Measurements from ENCODE around the gene PRND.
"Not testable (repeated sequence)": the region's sequence is repeated elsewhere in the genome, so short reads cannot be mapped to it uniquely, and the experiment has no call there.

Gene PRND

GRCh38 chr20:4709261-4710105 lies 12.2 kb upstream of the PRND start:
- DNase-seq = no peak

- DNase-seq = no peak
Observed at GRCh38 chr20:4710106-4710475, 11.6 kb upstream of the PRND start.

- DNase-seq = no peak
Observed at GRCh38 chr20:4711511-4711910, 10.2 kb upstream of the PRND start.

- DNase-seq = no peak
Observed at GRCh38 chr20:4713401-4713800, 8.3 kb upstream of the PRND start.

- no peak for DNase-seq
Observed at GRCh38 chr20:4714818-4715217, 6.9 kb upstream of the PRND start.

- DNase-seq = no peak
Observed at GRCh38 chr20:4717816-4718570, 3.7 kb upstream of the PRND start.

GRCh38 chr20:4719190-4719589 lies 2.5 kb upstream of the PRND start:
- DNase-seq = no peak

GRCh38 chr20:4720041-4720976 lies 1.4 kb upstream of the PRND start:
- DNase-seq = peak; percentile 44

- no peak for DNase-seq
Observed at GRCh38 chr20:4720977-4721349, 746 bp upstream of the PRND start.

- no peak for DNase-seq
Observed at GRCh38 chr20:4722571-4722970, 862 bp downstream of the PRND start.

GRCh38 chr20:4722993-4723392 lies 1.3 kb downstream of the PRND start:
- no peak for DNase-seq

- not testable (repeated sequence) for DNase-seq
Observed at GRCh38 chr20:4723553-4723952, 1.8 kb downstream of the PRND start.

- DNase-seq = no peak
Observed at GRCh38 chr20:4724459-4725262, 3.0 kb downstream of the PRND start.

- DNase-seq = no peak
Observed at GRCh38 chr20:4725263-4725550, 3.5 kb downstream of the PRND start.

- DNase-seq = no peak
Observed at GRCh38 chr20:4726710-4727397, 5.1 kb downstream of the PRND start.

- DNase-seq = no peak
Observed at GRCh38 chr20:4728120-4728760, 6.5 kb downstream of the PRND start.

- no peak for DNase-seq
Observed at GRCh38 chr20:4729265-4729664, 7.6 kb downstream of the PRND start.

GRCh38 chr20:4730780-4731179 lies 9.1 kb downstream of the PRND start:
- DNase-seq = no peak

GRCh38 chr20:4736875-4737274 lies 15.2 kb downstream of the PRND start:
- DNase-seq = no peak

GRCh38 chr20:4737857-4738627 lies 16.3 kb downstream of the PRND start:
- DNase-seq = no peak

Measured in GOT3 (cell line).